Measurements from ENCODE around the gene SLC43A3.
"Not testable (repeated sequence)": the region's sequence is repeated elsewhere in the genome, so short reads cannot be mapped to it uniquely, and the experiment has no call there.

The SLC43A3 gene

DNA sequence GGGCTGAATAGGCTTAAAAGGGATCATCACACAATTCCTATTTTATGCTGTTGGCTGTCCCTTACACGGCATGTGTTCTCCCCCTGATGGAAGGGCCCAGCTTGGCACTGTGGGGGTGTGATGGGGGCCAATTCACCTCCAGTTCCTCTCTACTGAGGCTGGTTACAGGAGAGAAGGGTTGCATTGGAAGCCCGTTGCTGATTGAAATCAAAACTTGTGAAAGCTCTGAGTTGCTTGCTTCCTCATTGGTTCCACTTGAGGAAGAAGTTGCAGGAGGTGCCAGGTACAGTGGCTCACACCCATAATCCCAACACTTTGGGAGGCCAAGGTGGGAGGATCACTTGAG lies 23.1 kb downstream of the SLC43A3 start:
- no peak overlapping the region for H3K4me3 Mint-ChIP-seq
- no peaks in the 10 kb centered on the region for H3K4me1 Mint-ChIP-seq
- no peak overlapping the region for H3K27ac Mint-ChIP-seq
- no peak for TF ChIP-seq CTCF (IDR thresholded peaks at IDR 0.05; ENCODE audit: unreplicated experiment in 3 of 3)
- peaks cover 12% of the 10 kb centered on the region for H3K36me3 Mint-ChIP-seq (ENCODE audit: low read depth)
- peaks cover 9% of the 10 kb centered on the region for H3K27me3 Mint-ChIP-seq (ENCODE audit: low read depth)
- no peaks in the 10 kb centered on the region for H3K9me3 Mint-ChIP-seq

GRCh38 chr11:57403003-57403801 lies 23.7 kb downstream of the SLC43A3 start:
- not testable (repeated sequence) for H3K27ac Mint-ChIP-seq; H3K4me3 Mint-ChIP-seq; H3K9me3 Mint-ChIP-seq; H3K4me1 Mint-ChIP-seq; H3K27me3 Mint-ChIP-seq (ENCODE audit: low read depth)
- peaks cover 12% of the 10 kb centered on the region for H3K36me3 Mint-ChIP-seq (ENCODE audit: low read depth)

- TF ChIP-seq CTCF (IDR thresholded peaks at IDR 0.05; ENCODE audit: unreplicated experiment in 3 of 3), result no peak
- peaks cover 8% of the 10 kb centered on the region for H3K36me3 Mint-ChIP-seq (ENCODE audit: low read depth)
- no peaks in the 10 kb centered on the region for H3K9me3 Mint-ChIP-seq
- no peak overlapping the region for H3K4me3 Mint-ChIP-seq
- peaks cover 9% of the 10 kb centered on the region for H3K27me3 Mint-ChIP-seq (ENCODE audit: low read depth)
- no peaks in the 10 kb centered on the region for H3K4me1 Mint-ChIP-seq
- no peak overlapping the region for H3K27ac Mint-ChIP-seq
Measured at GRCh38 chr11:57402188-57403002, 24.5 kb downstream of the SLC43A3 start.

- no peaks in the 10 kb centered on the region for H3K36me3 Mint-ChIP-seq (ENCODE audit: low read depth)
- H3K9me3 Mint-ChIP-seq, result no peaks in the 10 kb centered on the region
- no peaks in the 10 kb centered on the region for H3K4me1 Mint-ChIP-seq
- peaks cover 9% of the 10 kb centered on the region for H3K27me3 Mint-ChIP-seq (ENCODE audit: low read depth)
- no peak for TF ChIP-seq CTCF (IDR thresholded peaks at IDR 0.05; ENCODE audit: unreplicated experiment in 3 of 3)
- H3K27ac Mint-ChIP-seq, result no peak overlapping the region
- no peak overlapping the region for H3K4me3 Mint-ChIP-seq
Measured at GRCh38 chr11:57399972-57400578, 26.8 kb downstream of the SLC43A3 start.

DNA sequence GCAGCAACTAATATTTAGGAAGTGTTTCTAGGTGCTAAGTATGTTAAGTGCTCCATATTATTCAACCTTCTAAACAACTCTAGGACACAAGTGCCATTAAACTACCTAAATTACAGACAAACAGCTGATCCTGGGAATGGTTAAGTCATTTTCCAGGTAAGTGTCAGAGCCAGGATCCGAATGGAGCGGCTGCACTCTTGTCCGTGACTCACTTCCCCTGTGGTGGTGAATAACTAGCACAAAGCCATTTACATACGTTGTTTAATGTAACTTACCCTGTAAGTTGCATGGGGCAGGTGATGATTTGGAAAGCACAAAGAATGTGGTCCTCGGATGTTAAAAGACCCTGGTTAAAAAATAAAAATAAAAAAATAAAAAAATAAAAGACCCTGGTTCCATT lies 27.7 kb downstream of the SLC43A3 start:
- Mint-ChIP-seq H3K36me3 (ENCODE audit: low read depth) (no peaks in the 10 kb centered on the region), H3K4me1 (no peaks in the 10 kb centered on the region), H3K27ac (no peak overlapping the region), H3K27me3 (ENCODE audit: low read depth) (peaks cover 9% of the 10 kb centered on the region), H3K4me3 (no peak overlapping the region), H3K9me3 (no peaks in the 10 kb centered on the region)
- no peak for TF ChIP-seq CTCF (IDR thresholded peaks at IDR 0.05; ENCODE audit: unreplicated experiment in 3 of 3)

GRCh38 chr11:57397394-57397990 lies 29.4 kb downstream of the SLC43A3 start:
- Mint-ChIP-seq H3K27ac (no peak overlapping the region), H3K4me3 (no peak overlapping the region), H3K9me3 (no peaks in the 10 kb centered on the region), H3K27me3 (ENCODE audit: low read depth) (peaks cover 15% of the 10 kb centered on the region), H3K36me3 (ENCODE audit: low read depth) (no peaks in the 10 kb centered on the region), H3K4me1 (no peaks in the 10 kb centered on the region)
- TF ChIP-seq CTCF (IDR thresholded peaks at IDR 0.05; ENCODE audit: unreplicated experiment in 3 of 3), result no peak
